ENCODE measurements around the gene TRIM46. TPM values are rescaled to one million over a fixed set of nuclear protein-coding genes. Genes with fewer than 3 reads are reported as not detected.

Gene TRIM46
- total and polyA plus RNA-seq, 9 of the 15 experiments (the other 6 are each of a cell fraction or from before 2014, with no cell fraction given) = 0.05 to 0.60 (median 0.16) TPM; not detected in 3

DNA sequence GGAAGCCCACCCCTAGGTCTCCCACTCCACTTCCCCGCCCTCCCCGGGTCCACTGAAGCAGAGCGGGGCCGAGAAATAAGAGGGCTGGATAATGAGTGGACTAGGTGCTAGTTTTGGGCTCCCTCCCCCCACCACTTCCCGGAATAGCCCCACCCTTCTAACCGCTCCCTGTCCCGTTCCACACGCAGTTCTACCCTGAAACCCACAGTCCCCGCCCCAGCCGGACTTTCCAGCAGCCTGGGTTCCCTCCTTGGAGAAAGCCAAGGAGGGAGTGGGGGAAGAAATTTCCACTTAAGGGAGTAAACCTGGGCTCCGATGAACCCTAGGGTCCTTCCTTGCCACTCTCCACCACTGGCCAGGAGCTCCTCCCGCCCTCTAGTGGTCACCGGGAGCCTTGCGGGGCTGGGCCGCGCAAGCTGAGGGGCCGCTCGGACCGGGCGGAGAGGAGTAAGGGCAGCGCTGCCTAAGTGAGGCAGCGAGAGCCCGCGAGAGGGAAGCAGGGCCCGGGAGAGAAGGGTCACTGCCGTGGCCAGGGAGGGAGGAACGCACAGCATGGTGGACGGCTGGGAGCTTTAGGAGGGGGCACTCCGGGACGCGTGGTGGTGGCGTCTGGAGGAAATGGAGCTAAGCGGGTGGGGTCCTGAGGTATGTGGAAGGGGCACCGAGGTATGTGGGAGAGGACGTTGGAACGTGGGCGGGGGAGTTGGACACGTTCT lies 19.8 kb downstream of the TRIM46 start (continued):
- peak; percentile 2 for TF ChIP-seq PCBP1 (IDR thresholded peaks at IDR 0.05; ENCODE audit: low read depth, low read length, poor library complexity, severe bottlenecking)
- TF ChIP-seq, protein P1, sequence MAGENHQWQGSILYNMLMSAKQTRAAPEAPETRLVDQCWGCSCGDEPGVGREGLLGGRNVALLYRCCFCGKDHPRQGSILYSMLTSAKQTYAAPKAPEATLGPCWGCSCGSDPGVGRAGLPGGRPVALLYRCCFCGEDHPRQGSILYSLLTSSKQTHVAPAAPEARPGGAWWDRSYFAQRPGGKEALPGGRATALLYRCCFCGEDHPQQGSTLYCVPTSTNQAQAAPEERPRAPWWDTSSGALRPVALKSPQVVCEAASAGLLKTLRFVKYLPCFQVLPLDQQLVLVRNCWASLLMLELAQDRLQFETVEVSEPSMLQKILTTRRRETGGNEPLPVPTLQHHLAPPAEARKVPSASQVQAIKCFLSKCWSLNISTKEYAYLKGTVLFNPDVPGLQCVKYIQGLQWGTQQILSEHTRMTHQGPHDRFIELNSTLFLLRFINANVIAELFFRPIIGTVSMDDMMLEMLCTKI (IDR thresholded peaks at IDR 0.05; ENCODE audit: partially characterized antibody) = no peak
- TF ChIP-seq, protein P2, sequence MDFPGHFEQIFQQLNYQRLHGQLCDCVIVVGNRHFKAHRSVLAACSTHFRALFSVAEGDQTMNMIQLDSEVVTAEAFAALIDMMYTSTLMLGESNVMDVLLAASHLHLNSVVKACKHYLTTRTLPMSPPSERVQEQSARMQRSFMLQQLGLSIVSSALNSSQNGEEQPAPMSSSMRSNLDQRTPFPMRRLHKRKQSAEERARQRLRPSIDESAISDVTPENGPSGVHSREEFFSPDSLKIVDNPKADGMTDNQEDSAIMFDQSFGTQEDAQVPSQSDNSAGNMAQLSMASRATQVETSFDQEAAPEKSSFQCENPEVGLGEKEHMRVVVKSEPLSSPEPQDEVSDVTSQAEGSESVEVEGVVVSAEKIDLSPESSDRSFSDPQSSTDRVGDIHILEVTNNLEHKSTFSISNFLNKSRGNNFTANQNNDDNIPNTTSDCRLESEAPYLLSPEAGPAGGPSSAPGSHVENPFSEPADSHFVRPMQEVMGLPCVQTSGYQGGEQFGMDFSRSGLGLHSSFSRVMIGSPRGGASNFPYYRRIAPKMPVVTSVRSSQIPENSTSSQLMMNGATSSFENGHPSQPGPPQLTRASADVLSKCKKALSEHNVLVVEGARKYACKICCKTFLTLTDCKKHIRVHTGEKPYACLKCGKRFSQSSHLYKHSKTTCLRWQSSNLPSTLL (IDR thresholded peaks at IDR 0.05) = 0 out of 2 replicates have a peak, but pooled peaks have one; percentile 11
- TF ChIP-seq, protein P3, sequence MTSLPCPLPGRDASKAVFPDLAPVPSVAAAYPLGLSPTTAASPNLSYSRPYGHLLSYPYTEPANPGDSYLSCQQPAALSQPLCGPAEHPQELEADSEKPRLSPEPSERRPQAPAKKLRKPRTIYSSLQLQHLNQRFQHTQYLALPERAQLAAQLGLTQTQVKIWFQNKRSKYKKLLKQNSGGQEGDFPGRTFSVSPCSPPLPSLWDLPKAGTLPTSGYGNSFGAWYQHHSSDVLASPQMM (CRISPR knock-in tag; IDR thresholded peaks at IDR 0.05) = no peak
- TF ChIP-seq HNRNPH1 (optimal IDR thresholded peaks at IDR 0.05; ENCODE audit: low read depth, low read length) = no peak
- no peak for TF ChIP-seq ZNF282 (CRISPR knock-in tag; IDR thresholded peaks at IDR 0.05)
- no peak for TF ChIP-seq ZHX1 (conservative IDR thresholded peaks at IDR 0.05; ENCODE audit: low read length)
- TF ChIP-seq MXI1 (IDR thresholded peaks at IDR 0.05; ENCODE audit: low read depth, low read length) = no peak
- TF ChIP-seq NFIC (IDR thresholded peaks at IDR 0.05) = peak; percentile 29; the same call in 1 of the 2 replicates
- no peak for TF ChIP-seq SP2 (IDR thresholded peaks at IDR 0.05; ENCODE audit: extremely low read depth, low read depth, low read length, poor library complexity, severe bottlenecking)
- no peak for TF ChIP-seq SNRNP70 (optimal IDR thresholded peaks at IDR 0.05; ENCODE audit: low read depth, low read length)
- TF ChIP-seq STAG1 (CRISPR knock-in tag; IDR thresholded peaks at IDR 0.05; ENCODE audit: borderline replicate concordance) = no peak
- TF ChIP-seq ZNF586 (CRISPR knock-in tag; conservative IDR thresholded peaks at IDR 0.05) = no peak
- TF ChIP-seq NBN (IDR thresholded peaks at IDR 0.05; ENCODE audit: low read depth) = peak; percentile 85
- peak; percentile 56; the same call in 1 of the 2 replicates for TF ChIP-seq ZNF24 (IDR thresholded peaks at IDR 0.05)
- TF ChIP-seq PCBP2 (IDR thresholded peaks at IDR 0.05; ENCODE audit: low read depth, low read length, poor library complexity, severe bottlenecking) = no peak
- peak; percentile 36 for TF ChIP-seq GTF2F1 (IDR thresholded peaks at IDR 0.05; ENCODE audit: low read depth, low read length)
- TF ChIP-seq NFIX (CRISPR knock-in tag; IDR thresholded peaks at IDR 0.05; ENCODE audit: low read depth) = no peak
- TF ChIP-seq NFE2 (IDR thresholded peaks at IDR 0.05; ENCODE audit: low read depth) = no peak
- TF ChIP-seq ZNF76 (CRISPR knock-in tag; IDR thresholded peaks at IDR 0.05; ENCODE audit: borderline replicate concordance) = no peak
